Peyer's patch (tissue), 4 donors: ENCODE measurements around the gene COPS9. TPM values are rescaled to one million over a fixed set of nuclear protein-coding genes. Genes with fewer than 3 reads are reported as not detected.

Source experiments
- DNase-seq, 3 donors: peaks; one replicate each; pipeline ENCODE4 v3.0.0-alpha.2; 2017 to 2019
- H3K27ac ChIP-seq, 4 donors: fragments of 200-600 bp; sonication (generic); one replicate each; pipeline ENCODE4 v1.5.1; 2016 to 2019
- H3K27me3 ChIP-seq, 2 donors: fragments of 200-600 bp; sonication (generic); one replicate each; pipeline ENCODE4 v1.5.1; 2019
- H3K36me3 ChIP-seq, 3 donors: fragments of 200-600 bp; sonication (generic); one replicate each; pipeline ENCODE4 v1.5.1; 2016 to 2019
- H3K4me1 ChIP-seq, 4 donors: fragments of 200-600 bp; sonication (generic); one replicate each; pipeline ENCODE4 v1.5.1; 2016 to 2019
- H3K4me3 ChIP-seq, 4 donors: fragments of 200-600 bp; sonication (generic); 1 replicate in 3 of 4; 2 replicates in 1 of 4; pipeline ENCODE4 v1.5.1; 2016 to 2019; ENCODE audit warnings: mild to moderate bottlenecking in 1 of 4
- H3K9me3 ChIP-seq, 4 donors: fragments of 200-600 bp; sonication (generic); one replicate each; pipeline ENCODE4 v1.5.1; 2016 to 2019; ENCODE audit warnings: mild to moderate bottlenecking in 1 of 4
- CTCF ChIP-seq, 6 experiments: fragments of 450-650 bp in 4 of 6; fragments of 200-600 bp in 2 of 6; sonication (generic) in 1 of 6; IDR thresholded peaks; one replicate each; pipeline ENCODE4 v1.5.1; 2017 to 2019; ENCODE audit warnings: antibody characterized with exemption in 6 of 6, mild to moderate bottlenecking in 3 of 6, moderate library complexity in 1 of 6
- POLR2A ChIP-seq, 2 donors: fragments of 450-650 bp; IDR thresholded peaks; one replicate each; pipeline ENCODE4 v1.5.1; 2017; ENCODE audit warnings: antibody characterized with exemption in 2 of 2, mild to moderate bottlenecking in 2 of 2, moderate library complexity in 2 of 2
- total RNA-seq, 4 donors: library from RNA; depleted of rRNA; stranded (reverse); fragments of >200 nt; gene quantifications; one replicate each; pipeline ENCODE4 v1.1.0, GENCODE V29; 2016

The COPS9 gene
- total RNA-seq, 4 donors from 2014 or later = 57.3 to 113 (median 104) TPM

- Histone ChIP-seq H3K27me3 (peaks cover 0 to 16% of the 10 kb centered on the region in 2 donors), H3K9me3 (no peaks in the 10 kb centered on the region), H3K27ac (no peak overlapping the region), H3K36me3 (no peaks in the 10 kb centered on the region), H3K4me3 (no peak overlapping the region), H3K4me1 (no peaks in the 10 kb centered on the region)
- no peak for TF ChIP-seq POLR2A (IDR thresholded peaks at IDR 0.05)
- TF ChIP-seq CTCF (IDR thresholded peaks at IDR 0.05) = no peak
- no peak for DNase-seq
Observed at GRCh38 chr2:240095556-240096523, 40.3 kb downstream of the COPS9 start.

- DNase-seq = no peak
Observed at GRCh38 chr2:240089306-240089705, 46.8 kb downstream of the COPS9 start.

GRCh38 chr2:240086563-240086962 lies 49.5 kb downstream of the COPS9 start:
- no peaks in the 10 kb centered on the region for H3K4me1 ChIP-seq
- no peak overlapping the region for H3K27ac ChIP-seq
- no peak for TF ChIP-seq POLR2A (IDR thresholded peaks at IDR 0.05)
- TF ChIP-seq CTCF (IDR thresholded peaks at IDR 0.05) = no peak
- no peak overlapping the region for H3K4me3 ChIP-seq
- no peaks in the 10 kb centered on the region for H3K36me3 ChIP-seq
- no peaks in the 10 kb centered on the region for H3K27me3 ChIP-seq
- peaks cover 0 to 16% (median 0%) of the 10 kb centered on the region in 4 donors for H3K9me3 ChIP-seq
- no peak for DNase-seq

More at GRCh38 chr2:240089306-240089705, 46.8 kb downstream of the COPS9 start:
- Histone ChIP-seq H3K9me3 (peaks cover 0 to 16% (median 0%) of the 10 kb centered on the region in 4 donors), H3K36me3 (no peaks in the 10 kb centered on the region), H3K27me3 (no peaks in the 10 kb centered on the region), H3K4me1 (no peaks in the 10 kb centered on the region), H3K4me3 (no peak overlapping the region), H3K27ac (no peak overlapping the region)
- TF ChIP-seq CTCF (IDR thresholded peaks at IDR 0.05) (no peak), POLR2A (IDR thresholded peaks at IDR 0.05) (no peak)

Other genes with a start within 250 kb of the COPS9 start
- 100 to 1,000 TPM; 131 to 154 (median 147) TPM for gene NDUFA10, start 111.0 kb downstream of the COPS9 start, total RNA-seq
- gene OR6B2, start 105.9 kb downstream of the COPS9 start, total RNA-seq = not detected
- not detected for gene OR6B3, start 82.8 kb downstream of the COPS9 start, total RNA-seq
- gene OTOS, start 4.4 kb upstream of the COPS9 start, total RNA-seq = not detected